ENCODE data around the gene NXN. TPM values are rescaled to one million over a fixed set of nuclear protein-coding genes. Genes with fewer than 3 reads are reported as not detected.

NXN gene
- total RNA-seq, 5 donors from 2014 or later (not counting 1 experiment from before 2014, with no cell fraction given), result 0.56 to 1.3 (median 0.96) TPM

GRCh38 chr17:920190-920589 lies 59.4 kb downstream of the NXN start:
- H3K9me3 Mint-ChIP-seq, result no peaks in the 10 kb centered on the region
- WGBS (ENCODE audit: insufficient coverage), result 76% methylated on average over 15 of the region's 16 CpGs
- ChIA-PET POLR2A (no interaction called here), CTCF (no interaction called here)
- Histone ChIP-seq H3K9me3 (no peaks in the 10 kb centered on the region), H3K27me3 (replicated peaks in 1 of 2; ENCODE audit: control insufficient read depth in 2 of 2, extremely low read depth in 1 of 2, insufficient read depth in 2 of 2, low read length in 1 of 2) (peaks cover 0 to 31% of the 10 kb centered on the region in 2 experiments), H3K27ac (ENCODE audit: low read length) (no peak overlapping the region), H3K4me1 (ENCODE audit: control insufficient read depth in 1 of 2, extremely low read depth in 1 of 2, insufficient read depth in 2 of 2, low read length in 2 of 2) (no peaks in the 10 kb centered on the region), H3K36me3 (ENCODE audit: control insufficient read depth in 2 of 2, extremely low read depth in 1 of 2, insufficient read depth in 1 of 2, low read length in 1 of 2) (no peaks in the 10 kb centered on the region), H3K4me3 (ENCODE audit: control insufficient read depth in 1 of 2, extremely low read depth in 1 of 2, low read length in 1 of 2) (no peak overlapping the region)
- no peaks in the 10 kb centered on the region for H3K4me1 Mint-ChIP-seq
- H3K4me3 Mint-ChIP-seq, result no peak overlapping the region
- H3K36me3 Mint-ChIP-seq, result no peaks in the 10 kb centered on the region
- ATAC-seq (replicated peaks in 1 of 4) (no peak), DNase-seq (no peak)
- peaks cover 15 to 28% of the 10 kb centered on the region in 2 donors for H3K27me3 Mint-ChIP-seq
- no peak overlapping the region for H3K27ac Mint-ChIP-seq

- ATAC-seq (replicated peaks in 1 of 4) (no peak), DNase-seq (no peak)
- Histone ChIP-seq H3K36me3 (ENCODE audit: control insufficient read depth in 2 of 2, extremely low read depth in 1 of 2, insufficient read depth in 1 of 2, low read length in 1 of 2) (no peaks in the 10 kb centered on the region), H3K9me3 (no peaks in the 10 kb centered on the region), H3K27me3 (replicated peaks in 1 of 2; ENCODE audit: control insufficient read depth in 2 of 2, extremely low read depth in 1 of 2, insufficient read depth in 2 of 2, low read length in 1 of 2) (peaks cover 0 to 25% of the 10 kb centered on the region in 2 experiments), H3K4me1 (ENCODE audit: control insufficient read depth in 1 of 2, extremely low read depth in 1 of 2, insufficient read depth in 2 of 2, low read length in 2 of 2) (no peaks in the 10 kb centered on the region), H3K4me3 (ENCODE audit: control insufficient read depth in 1 of 2, extremely low read depth in 1 of 2, low read length in 1 of 2) (no peak overlapping the region), H3K27ac (ENCODE audit: low read length) (no peak overlapping the region)
- POLR2A ChIA-PET, result interaction anchor here in 1 of 2 donors (0.6 kb wide), 1 partner anchor 52 kb away, joined by 7 read pairs; no protein-coding TSS in a partner anchor
- 95% methylated on average over 8 of the region's 30 CpGs for WGBS (ENCODE audit: insufficient coverage)
- Mint-ChIP-seq H3K27ac (no peak overlapping the region), H3K36me3 (no peaks in the 10 kb centered on the region), H3K4me3 (no peak overlapping the region), H3K27me3 (peaks cover 27 to 34% of the 10 kb centered on the region in 2 donors), H3K9me3 (no peaks in the 10 kb centered on the region), H3K4me1 (no peaks in the 10 kb centered on the region)
- CTCF ChIA-PET, result no interaction called here
Observed at GRCh38 chr17:917941-918740, 61.4 kb downstream of the NXN start.

GRCh38 chr17:917391-917811 lies 62.2 kb downstream of the NXN start:
- Mint-ChIP-seq H3K9me3 (no peaks in the 10 kb centered on the region), H3K36me3 (no peaks in the 10 kb centered on the region), H3K27me3 (peaks cover 26 to 41% of the 10 kb centered on the region in 2 donors), H3K27ac (no peak overlapping the region), H3K4me1 (no peaks in the 10 kb centered on the region), H3K4me3 (no peak overlapping the region)
- ChIA-PET CTCF (no interaction called here), POLR2A (interaction anchor here in 1 of 2 donors (0.6 kb wide), 1 partner anchor 53 kb away, joined by 7 read pairs; no protein-coding TSS in a partner anchor)
- H3K9me3 ChIP-seq, result no peaks in the 10 kb centered on the region
- H3K27me3 ChIP-seq (replicated peaks in 1 of 2; ENCODE audit: control insufficient read depth in 2 of 2, extremely low read depth in 1 of 2, insufficient read depth in 2 of 2, low read length in 1 of 2), result peaks cover 0 to 26% of the 10 kb centered on the region in 2 experiments
- 80% methylated on average over 8 of the region's 19 CpGs for WGBS (ENCODE audit: insufficient coverage)
- H3K4me1 ChIP-seq (ENCODE audit: control insufficient read depth in 1 of 2, extremely low read depth in 1 of 2, insufficient read depth in 2 of 2, low read length in 2 of 2), result no peaks in the 10 kb centered on the region
- no peak for DNase-seq
- no peaks in the 10 kb centered on the region for H3K36me3 ChIP-seq (ENCODE audit: control insufficient read depth in 2 of 2, extremely low read depth in 1 of 2, insufficient read depth in 1 of 2, low read length in 1 of 2)
- no peak overlapping the region for H3K4me3 ChIP-seq (ENCODE audit: control insufficient read depth in 1 of 2, extremely low read depth in 1 of 2, low read length in 1 of 2)
- H3K27ac ChIP-seq (ENCODE audit: low read length), result no peak overlapping the region
- ATAC-seq (replicated peaks in 1 of 4), result no peak

GRCh38 chr17:916315-916714 lies 63.3 kb downstream of the NXN start:
- no peaks in the 10 kb centered on the region for H3K4me1 Mint-ChIP-seq
- 70% methylated on average over 5 of the region's 7 CpGs for WGBS (ENCODE audit: insufficient coverage)
- no peak for DNase-seq
- H3K4me1 ChIP-seq (ENCODE audit: control insufficient read depth in 1 of 2, extremely low read depth in 1 of 2, insufficient read depth in 2 of 2, low read length in 2 of 2), result no peaks in the 10 kb centered on the region
- peaks cover 25 to 46% of the 10 kb centered on the region in 2 donors for H3K27me3 Mint-ChIP-seq
- POLR2A ChIA-PET, result no interaction called here
- H3K4me3 Mint-ChIP-seq, result no peak overlapping the region
- H3K27me3 ChIP-seq (replicated peaks in 1 of 2; ENCODE audit: control insufficient read depth in 2 of 2, extremely low read depth in 1 of 2, insufficient read depth in 2 of 2, low read length in 1 of 2), result peaks cover 0 to 30% of the 10 kb centered on the region in 2 experiments
- ATAC-seq (replicated peaks in 1 of 4), result no peak
- CTCF ChIA-PET, result no interaction called here
- no peak overlapping the region for H3K27ac Mint-ChIP-seq
- H3K9me3 ChIP-seq, result no peaks in the 10 kb centered on the region
- no peaks in the 10 kb centered on the region for H3K36me3 Mint-ChIP-seq
- no peaks in the 10 kb centered on the region for H3K9me3 Mint-ChIP-seq
- H3K36me3 ChIP-seq (ENCODE audit: control insufficient read depth in 2 of 2, extremely low read depth in 1 of 2, insufficient read depth in 1 of 2, low read length in 1 of 2), result no peaks in the 10 kb centered on the region
- no peak overlapping the region for H3K4me3 ChIP-seq (ENCODE audit: control insufficient read depth in 1 of 2, extremely low read depth in 1 of 2, low read length in 1 of 2)
- H3K27ac ChIP-seq (ENCODE audit: low read length), result no peak overlapping the region

- Histone ChIP-seq H3K36me3 (ENCODE audit: control insufficient read depth in 2 of 2, extremely low read depth in 1 of 2, insufficient read depth in 1 of 2, low read length in 1 of 2) (no peaks in the 10 kb centered on the region), H3K4me1 (ENCODE audit: control insufficient read depth in 1 of 2, extremely low read depth in 1 of 2, insufficient read depth in 2 of 2, low read length in 2 of 2) (no peaks in the 10 kb centered on the region), H3K27ac (ENCODE audit: low read length) (no peak overlapping the region), H3K4me3 (ENCODE audit: control insufficient read depth in 1 of 2, extremely low read depth in 1 of 2, low read length in 1 of 2) (no peak overlapping the region), H3K27me3 (replicated peaks in 1 of 2; ENCODE audit: control insufficient read depth in 2 of 2, extremely low read depth in 1 of 2, insufficient read depth in 2 of 2, low read length in 1 of 2) (peaks cover 0 to 25% of the 10 kb centered on the region in 2 experiments), H3K9me3 (no peaks in the 10 kb centered on the region)
- Mint-ChIP-seq H3K36me3 (no peaks in the 10 kb centered on the region), H3K4me1 (no peaks in the 10 kb centered on the region), H3K27ac (no peak overlapping the region), H3K9me3 (no peaks in the 10 kb centered on the region), H3K4me3 (no peak overlapping the region), H3K27me3 (peaks cover 25 to 40% of the 10 kb centered on the region in 2 donors)
- 74% methylated on average over 4 of the region's 10 CpGs for WGBS (ENCODE audit: insufficient coverage)
- ATAC-seq (replicated peaks in 1 of 4) (no peak), DNase-seq (no peak)
- ChIA-PET POLR2A (no interaction called here), CTCF (no interaction called here)
Observed at GRCh38 chr17:915538-916201, 63.9 kb downstream of the NXN start.

GRCh38 chr17:914561-914960 lies 65.0 kb downstream of the NXN start:
- Histone ChIP-seq H3K36me3 (ENCODE audit: control insufficient read depth in 2 of 2, extremely low read depth in 1 of 2, insufficient read depth in 1 of 2, low read length in 1 of 2) (no peaks in the 10 kb centered on the region), H3K9me3 (no peaks in the 10 kb centered on the region), H3K4me3 (ENCODE audit: control insufficient read depth in 1 of 2, extremely low read depth in 1 of 2, low read length in 1 of 2) (no peak overlapping the region), H3K27ac (ENCODE audit: low read length) (no peak overlapping the region), H3K27me3 (replicated peaks in 1 of 2; ENCODE audit: control insufficient read depth in 2 of 2, extremely low read depth in 1 of 2, insufficient read depth in 2 of 2, low read length in 1 of 2) (peaks cover 0 to 22% of the 10 kb centered on the region in 2 experiments), H3K4me1 (ENCODE audit: control insufficient read depth in 1 of 2, extremely low read depth in 1 of 2, insufficient read depth in 2 of 2, low read length in 2 of 2) (no peaks in the 10 kb centered on the region)
- ATAC-seq (replicated peaks in 1 of 4) (no peak), DNase-seq (no peak)
- Mint-ChIP-seq H3K27me3 (peaks cover 28 to 32% of the 10 kb centered on the region in 2 donors), H3K36me3 (no peaks in the 10 kb centered on the region), H3K4me1 (no peaks in the 10 kb centered on the region), H3K27ac (no peak overlapping the region), H3K4me3 (no peak overlapping the region), H3K9me3 (no peaks in the 10 kb centered on the region)
- ChIA-PET POLR2A (no interaction called here), CTCF (no interaction called here)
- 78% methylated on average over 8 of the region's 9 CpGs for WGBS (ENCODE audit: insufficient coverage)

Data from T-cell (primary cell).